HCT116 (cell line): ENCODE results near the gene SVEP1.

Source experiments
- CEBPB ChIP-seq: IDR thresholded peaks from 2 replicates; pipeline ENCODE4 v1.6.1; 2012; ENCODE audit warnings: low read depth
- CTCF ChIP-seq, 3 experiments: fragments of 200-600 bp in 1 of 3; sonication (generic) in 1 of 3; IDR thresholded peaks in 2 of 3; conservative IDR thresholded peaks in 1 of 3; 2 replicates each; pipeline ENCODE4 v1.5.1; 2012 to 2017; ENCODE audit warnings: low read depth in 2 of 3, low read length in 2 of 3, antibody characterized with exemption in 1 of 3, borderline replicate concordance in 1 of 3, control low read depth in 1 of 3, mild to moderate bottlenecking in 1 of 3, mixed read lengths in 1 of 3, mixed run types in 1 of 3, moderate library complexity in 1 of 3; ENCODE audit not compliant: insufficient read depth in 1 of 3
- EZH2 ChIP-seq: fragments of 200-600 bp; sonication (generic); IDR thresholded peaks from 2 replicates; pipeline ENCODE4 v1.6.1; 2017; ENCODE audit warnings: antibody characterized with exemption, mixed run types
- EZH2phosphoT487 ChIP-seq: fragments of 200-600 bp; IDR thresholded peaks from 2 replicates; pipeline ENCODE4 v1.6.1; 2018; ENCODE audit warnings: antibody characterized with exemption, borderline replicate concordance
- MAX ChIP-seq: IDR thresholded peaks from 2 replicates; pipeline ENCODE4 v1.6.1; 2012
- POLR2A ChIP-seq: IDR thresholded peaks from 2 replicates; pipeline ENCODE4 v1.7.0; 2011; ENCODE audit warnings: borderline replicate concordance; ENCODE audit not compliant: insufficient read depth, insufficient read length; ENCODE audit errors: extremely low read depth
- POLR2AphosphoS5 ChIP-seq: IDR thresholded peaks from 2 replicates; pipeline ENCODE4 v1.6.1; 2011; ENCODE audit warnings: mild to moderate bottlenecking, low read depth, low read length, moderate library complexity
- RAD21 ChIP-seq: IDR thresholded peaks from 2 replicates; pipeline ENCODE4 v1.6.1; 2012; ENCODE audit warnings: low read depth, mild to moderate bottlenecking
- REST ChIP-seq: IDR thresholded peaks from 2 replicates; pipeline ENCODE4 v1.6.1; 2012; ENCODE audit warnings: low read depth
- SIN3A ChIP-seq: IDR thresholded peaks from 2 replicates; pipeline ENCODE4 v1.6.1; 2012; ENCODE audit warnings: low read depth
- TCF7L2 ChIP-seq: IDR thresholded peaks from 2 replicates; pipeline ENCODE4 v1.7.0; 2011; ENCODE audit warnings: borderline replicate concordance, inconsistent platforms; ENCODE audit not compliant: insufficient read depth, insufficient read length; ENCODE audit errors: extremely low read depth
- YY1 ChIP-seq: IDR thresholded peaks from 2 replicates; pipeline ENCODE4 v1.6.1; 2011; ENCODE audit warnings: low read length, low read depth, moderate library complexity, mild to moderate bottlenecking; ENCODE audit not compliant: insufficient replicate concordance; ENCODE audit errors: extremely low read depth
- ZBTB33 ChIP-seq: IDR thresholded peaks from 2 replicates; pipeline ENCODE4 v1.6.1; 2011; ENCODE audit warnings: mild to moderate bottlenecking, low read length, moderate library complexity; ENCODE audit not compliant: insufficient replicate concordance; ENCODE audit errors: extremely low read depth

GRCh38 chr9:110455860-110456259 is 123.7 kb downstream of the SVEP1 start:
- TF ChIP-seq POLR2A (no peak), MAX (no peak), TCF7L2 (no peak), CTCF (IDR thresholded peaks at IDR 0.05 in 2 of 3, conservative IDR thresholded peaks at IDR 0.05 in 1 of 3; ENCODE audit: borderline replicate concordance in 1 of 3, insufficient read depth in 1 of 3, low read depth in 2 of 3, low read length in 2 of 3) (no peak), EZH2 (no peak), CEBPB (no peak), REST (no peak), POLR2AphosphoS5 (no peak), EZH2phosphoT487 (no peak), SIN3A (no peak), YY1 (no peak), ZBTB33 (no peak), RAD21 (no peak)
